Lung (tissue), 12 donors: ENCODE measurements around the gene GNRH2. TPM values are rescaled to one million over a fixed set of nuclear protein-coding genes. Genes with fewer than 3 reads are reported as not detected.

Experiments used
- ATAC-seq: fragments of 200-7000 bp; cut with Tn5 transposase; one replicate; pipeline ENCODE4 v1.9.1; 2020; ENCODE audit warnings: moderate number of reproducible peaks; ENCODE audit not compliant: insufficient read depth, low FRiP score
- DNase-seq, 3 donors: peaks; one replicate each; pipeline ENCODE4 v3.0.0-alpha.2; 2013 to 2017
- H3K27ac ChIP-seq, 2 donors: one replicate each; pipeline ENCODE4 v1.5.1; 2013; ENCODE audit warnings: mild to moderate bottlenecking in 2 of 2, moderate library complexity in 2 of 2, control low read depth in 1 of 2, inconsistent platforms in 1 of 2, low read depth in 1 of 2, low read length in 1 of 2
- H3K27me3 ChIP-seq, 3 donors: one replicate each; pipeline ENCODE4 v1.5.1; 2013; ENCODE audit warnings: low read length in 2 of 3; ENCODE audit not compliant: control insufficient read depth in 3 of 3, insufficient read depth in 3 of 3
- H3K36me3 ChIP-seq, 4 donors: one replicate each; pipeline ENCODE4 v1.5.1; 2013; ENCODE audit warnings: low read length in 4 of 4, mild to moderate bottlenecking in 1 of 4, moderate library complexity in 1 of 4; ENCODE audit not compliant: control insufficient read depth in 4 of 4, insufficient read depth in 4 of 4
- H3K4me1 ChIP-seq, 5 donors: one replicate each; pipeline ENCODE4 v1.5.1; 2013; ENCODE audit warnings: low read length in 5 of 5, mild to moderate bottlenecking in 2 of 5, moderate library complexity in 1 of 5; ENCODE audit not compliant: control insufficient read depth in 5 of 5, insufficient read depth in 5 of 5
- H3K4me3 ChIP-seq: one replicate; pipeline ENCODE4 v1.5.1; 2013; ENCODE audit warnings: mild to moderate bottlenecking, control low read depth, moderate library complexity
- H3K9ac ChIP-seq, 2 donors: one replicate each; pipeline ENCODE4 v1.5.1; 2013; ENCODE audit warnings: low read length in 2 of 2, control low read depth in 1 of 2; ENCODE audit not compliant: insufficient read depth in 1 of 2
- H3K9me3 ChIP-seq, 4 donors: one replicate each; pipeline ENCODE4 v1.5.1; 2013; ENCODE audit warnings: low read length in 3 of 4, mild to moderate bottlenecking in 1 of 4, moderate library complexity in 1 of 4; ENCODE audit not compliant: control insufficient read depth in 4 of 4, insufficient read depth in 3 of 4
- WGBS, 2 donors: extraction: QIAGEN DNeasy Blood & Tissue Kit; methylation state at CpG; one replicate each; pipeline ENCODE4 v1.1.7; 2013; 5-methylcytosine and 5-hydroxymethylcytosine counted together
- polyA plus RNA-seq, 2 donors: library from polyadenylated mRNA; stranded (reverse); fragments of 200-250 nt; gene quantifications; one replicate each; pipeline ENCODE4 v1.2.1, GENCODE V29; 2013
- total RNA-seq, 2 donors: library from RNA; depleted of rRNA in 1 of 2; stranded (reverse); fragments of >200 nt in 1 of 2; gene quantifications; one replicate each; pipeline ENCODE4 v1.2.1, GENCODE V29; 2014 to 2021
- TF ChIP-seq, protein P1 (sequence below): IDR thresholded peaks from 2 replicates; pipeline ENCODE4 v1.5.1; 2012; ENCODE audit warnings: mild to moderate bottlenecking; ENCODE audit errors: control extremely low read depth, extremely low read depth
- donor health status: control.
- donor health status: control.
- donor health status: Bipolar disorder and iron deficiency.
- donor health status: healthy.
- donor health status: DM: yes; HTN: yes; CAD: no.

Gene GNRH2
- total and polyA plus RNA-seq, 4 donors, result 0.14 to 0.46 (median 0.16) TPM; not detected in 1

- WGBS, 2 donors, result 93 to 95% methylated on average over 3 of the region's 3 CpGs
- no peak for ATAC-seq
Observed at GRCh38 chr20:3031524-3032147, 11.8 kb upstream of the GNRH2 start.

GRCh38 chr20:3032624-3033023, 10.8 kb upstream of the GNRH2 start:
- H3K9ac ChIP-seq, result no peak overlapping the region
- TF ChIP-seq, protein P1, sequence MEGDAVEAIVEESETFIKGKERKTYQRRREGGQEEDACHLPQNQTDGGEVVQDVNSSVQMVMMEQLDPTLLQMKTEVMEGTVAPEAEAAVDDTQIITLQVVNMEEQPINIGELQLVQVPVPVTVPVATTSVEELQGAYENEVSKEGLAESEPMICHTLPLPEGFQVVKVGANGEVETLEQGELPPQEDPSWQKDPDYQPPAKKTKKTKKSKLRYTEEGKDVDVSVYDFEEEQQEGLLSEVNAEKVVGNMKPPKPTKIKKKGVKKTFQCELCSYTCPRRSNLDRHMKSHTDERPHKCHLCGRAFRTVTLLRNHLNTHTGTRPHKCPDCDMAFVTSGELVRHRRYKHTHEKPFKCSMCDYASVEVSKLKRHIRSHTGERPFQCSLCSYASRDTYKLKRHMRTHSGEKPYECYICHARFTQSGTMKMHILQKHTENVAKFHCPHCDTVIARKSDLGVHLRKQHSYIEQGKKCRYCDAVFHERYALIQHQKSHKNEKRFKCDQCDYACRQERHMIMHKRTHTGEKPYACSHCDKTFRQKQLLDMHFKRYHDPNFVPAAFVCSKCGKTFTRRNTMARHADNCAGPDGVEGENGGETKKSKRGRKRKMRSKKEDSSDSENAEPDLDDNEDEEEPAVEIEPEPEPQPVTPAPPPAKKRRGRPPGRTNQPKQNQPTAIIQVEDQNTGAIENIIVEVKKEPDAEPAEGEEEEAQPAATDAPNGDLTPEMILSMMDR, result no peak
- H3K27ac ChIP-seq, result no peak overlapping the region
- H3K4me1 ChIP-seq, result no peaks in the 10 kb centered on the region
- no peak for DNase-seq
- peaks cover 21 to 55% (median 42%) of the 10 kb centered on the region in 4 donors for H3K36me3 ChIP-seq
- 93% methylated on average over 8 of the region's 8 CpGs for WGBS, 2 donors
- ATAC-seq, result no peak
- H3K27me3 ChIP-seq, result no peaks in the 10 kb centered on the region
- H3K4me3 ChIP-seq, result no peak overlapping the region
- H3K9me3 ChIP-seq, result no peaks in the 10 kb centered on the region

More at GRCh38 chr20:3031524-3032147, 11.8 kb upstream of the GNRH2 start:
- no peaks in the 10 kb centered on the region for H3K4me1 ChIP-seq
- no peaks in the 10 kb centered on the region for H3K27me3 ChIP-seq
- no peak for DNase-seq
- no peak overlapping the region for H3K27ac ChIP-seq
- peaks cover 19 to 55% (median 39%) of the 10 kb centered on the region in 4 donors for H3K36me3 ChIP-seq
- TF ChIP-seq, protein P1, result no peak
- H3K4me3 ChIP-seq, result no peak overlapping the region
- no peak overlapping the region for H3K9ac ChIP-seq
- no peaks in the 10 kb centered on the region for H3K9me3 ChIP-seq

GRCh38 chr20:3037654-3038053, 5.8 kb upstream of the GNRH2 start:
- H3K36me3 ChIP-seq, result peaks cover 14 to 55% (median 44%) of the 10 kb centered on the region in 4 donors

More at GRCh38 chr20:3037654-3038053, 5.8 kb upstream of the GNRH2 start:
- Histone ChIP-seq H3K4me1 (peaks cover 0 to 12% (median 9%) of the 10 kb centered on the region in 5 donors), H3K27ac (no peak overlapping the region), H3K4me3 (no peak overlapping the region), H3K9ac (no peak overlapping the region), H3K27me3 (no peaks in the 10 kb centered on the region), H3K9me3 (no peaks in the 10 kb centered on the region)
- no peak for ATAC-seq
- 92 to 93% methylated on average over 3 of the region's 3 CpGs for WGBS, 2 donors
- DNase-seq, result no peak
- TF ChIP-seq, protein P1, result no peak
